ENCODE data around the gene PRRT4. TPM values are rescaled to one million over a fixed set of nuclear protein-coding genes. Genes with fewer than 3 reads are reported as not detected.
A peak's percentile ranks its signal among the peaks of the same experiment; 100 is the strongest.

PRRT4 gene
- total RNA-seq, result not detected

- ATAC-seq (peak; percentile 90), DNase-seq (ENCODE audit: low spot score) (peak; percentile 69)
These were observed at the start of gene PRRT4 for GRCh38 chr7:128361411-128362379. Gene PRRT4, minus strand, starts transcription at chr7:128361690.

DNA sequence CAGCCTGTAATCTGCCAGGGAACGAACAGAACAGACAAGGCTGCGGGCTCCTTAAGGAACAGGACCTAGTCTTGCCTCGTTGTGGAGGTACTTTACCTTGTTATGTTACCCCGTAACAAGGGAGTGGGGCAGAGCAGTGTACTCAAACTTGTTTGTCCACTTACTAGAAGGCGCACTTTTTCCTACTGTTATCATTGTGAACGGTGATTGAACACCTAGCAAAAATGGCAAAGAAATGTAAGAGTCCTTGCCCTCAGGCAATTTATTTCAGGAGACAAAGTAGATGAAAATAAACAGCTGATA is 48.9 kb upstream of the PRRT4 start:
- DNase-seq (ENCODE audit: low spot score), result no peak
- no peak for ATAC-seq

- DNase-seq (ENCODE audit: low spot score), result peak; percentile 87
- peak; percentile 95 for ATAC-seq
These were observed 48.3 kb upstream of the PRRT4 start, which contains the start of gene IMPDH1 for GRCh38 chr7:128409596-128410450. Gene IMPDH1, minus strand, starts transcription at chr7:128409982. Its CDS starts 81 bp downstream, at chr7:128409901.

GRCh38 chr7:128408709-128409595 is 47.5 kb upstream of the PRRT4 start:
- ATAC-seq (no peak), DNase-seq (ENCODE audit: low spot score) (no peak)

DNA sequence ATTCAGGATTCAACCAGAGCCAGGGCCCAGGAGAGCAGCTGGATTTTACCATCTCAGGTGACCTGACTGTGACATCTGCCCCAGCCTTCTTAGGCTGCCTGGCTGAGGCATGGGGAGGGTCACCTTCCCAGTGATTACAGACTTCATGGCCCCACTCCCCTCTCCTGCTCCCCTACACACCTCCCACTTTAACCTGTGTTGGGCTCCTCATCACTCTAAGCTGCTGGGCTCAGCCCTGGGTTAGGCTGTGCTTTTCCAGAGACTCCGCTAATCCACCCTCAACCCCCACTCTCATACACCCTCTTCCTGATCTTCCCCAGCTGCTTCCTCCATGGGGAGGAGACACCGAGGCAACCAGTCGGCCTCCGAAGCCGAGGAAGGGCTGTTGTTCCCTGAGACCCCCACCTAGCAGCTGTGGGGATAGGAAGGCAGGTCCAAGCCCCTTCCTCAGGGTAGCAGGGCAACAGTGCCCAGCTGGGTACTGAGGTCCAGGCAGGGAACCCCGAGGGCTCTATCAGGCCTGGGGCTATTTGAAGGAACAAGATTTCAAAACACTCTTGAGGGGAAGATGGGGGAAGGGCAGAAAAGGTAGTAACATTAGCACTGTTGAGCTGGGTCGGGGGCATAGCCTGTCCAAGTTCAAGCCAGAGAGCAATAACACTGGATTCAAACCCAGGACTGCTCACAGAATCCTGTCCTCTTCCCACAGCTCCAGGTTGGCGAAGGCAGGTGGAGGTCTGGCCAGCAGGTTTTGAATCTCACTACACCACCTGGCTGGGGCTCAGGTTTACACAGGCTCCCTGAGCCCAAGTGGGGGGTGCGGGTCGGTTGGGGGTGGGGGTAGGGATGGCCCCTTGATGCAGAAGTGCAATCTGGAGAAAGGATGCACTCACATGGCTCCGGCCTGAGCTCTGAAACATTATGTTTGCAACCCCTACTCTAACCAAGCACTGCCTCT is 46.5 kb upstream of the PRRT4 start:
- ATAC-seq, result no peak
- no peak for DNase-seq (ENCODE audit: low spot score)

GRCh38 chr7:128407233-128407589 is 45.7 kb upstream of the PRRT4 start:
- no peak for ATAC-seq
- DNase-seq (ENCODE audit: low spot score), result no peak

DNA sequence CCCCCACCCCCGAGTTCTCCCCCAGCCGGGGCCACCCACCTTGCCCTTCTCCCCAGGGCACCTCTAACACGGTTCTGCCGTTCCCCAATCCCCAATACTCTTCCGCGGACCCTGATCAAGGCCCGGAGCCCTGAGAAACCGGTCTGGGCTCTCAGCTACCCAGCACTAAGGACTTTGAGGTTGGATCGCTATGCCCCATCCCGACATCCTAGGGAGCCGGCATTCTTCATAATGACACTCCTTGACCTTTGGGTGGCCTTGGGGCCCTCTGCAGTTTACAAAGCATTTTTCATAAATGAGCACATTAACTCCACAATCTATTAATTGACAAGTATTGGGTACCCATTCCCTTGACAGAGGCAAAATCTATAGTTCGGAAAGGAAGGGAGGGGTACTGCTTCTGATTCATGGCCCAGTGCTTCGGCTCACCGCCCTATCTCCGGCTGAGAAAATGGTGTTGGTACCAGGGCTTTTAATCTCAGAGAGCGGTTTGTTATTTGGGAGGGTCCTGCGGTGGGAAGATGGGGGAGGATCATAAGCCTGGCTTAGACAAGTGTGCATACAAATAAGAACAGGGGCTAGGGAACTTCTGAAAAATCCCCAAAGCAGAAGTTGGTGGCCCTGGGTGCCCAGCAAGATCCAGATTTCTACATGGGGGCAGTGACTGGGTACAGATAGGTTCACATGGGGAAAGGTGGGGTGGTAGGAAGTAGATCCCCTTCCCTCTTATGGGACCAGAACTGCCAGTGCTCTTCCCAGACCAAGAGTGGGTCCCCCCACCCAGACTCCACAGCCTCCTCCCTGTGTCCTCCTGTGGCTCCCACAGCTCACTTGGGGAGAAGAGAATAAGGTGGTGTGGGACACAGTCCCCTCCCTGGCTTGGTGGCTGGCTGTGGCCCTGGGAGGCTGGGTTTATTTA is 45.1 kb upstream of the PRRT4 start:
- no peak for ATAC-seq
- no peak for DNase-seq (ENCODE audit: low spot score)

- no peak for ATAC-seq
- DNase-seq (ENCODE audit: low spot score), result no peak
These were observed 44.2 kb upstream of the PRRT4 start for GRCh38 chr7:128405471-128406313.

- DNase-seq (ENCODE audit: low spot score) (no peak), ATAC-seq (no peak)
These were observed 43.5 kb upstream of the PRRT4 start for GRCh38 chr7:128404886-128405470.

- ATAC-seq (no peak), DNase-seq (ENCODE audit: low spot score) (no peak)
These were observed 42.7 kb upstream of the PRRT4 start for GRCh38 chr7:128404143-128404681.

GRCh38 chr7:128403676-128404075 is 42.2 kb upstream of the PRRT4 start:
- no peak for ATAC-seq
- no peak for DNase-seq (ENCODE audit: low spot score)

DNA sequence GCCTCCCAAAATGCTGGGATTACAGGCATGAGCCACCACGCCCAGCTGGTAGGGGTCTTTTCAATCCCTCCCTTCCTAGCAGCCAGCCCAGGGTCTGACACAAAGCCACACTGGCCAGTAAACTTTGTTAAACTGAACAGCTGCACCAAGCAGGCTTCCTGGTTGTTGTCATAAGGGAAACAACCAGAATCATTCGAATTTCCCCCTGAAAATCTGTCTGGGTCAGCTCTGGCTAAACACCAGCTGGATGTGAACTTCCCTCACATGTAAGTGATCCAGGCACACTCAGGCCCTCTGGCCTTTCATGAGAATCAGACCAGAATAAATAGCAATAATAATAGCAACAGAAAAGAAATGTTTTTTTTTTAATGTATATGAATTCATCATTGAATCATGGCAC is 40.9 kb upstream of the PRRT4 start:
- no peak for DNase-seq (ENCODE audit: low spot score)
- ATAC-seq, result no peak

DNA sequence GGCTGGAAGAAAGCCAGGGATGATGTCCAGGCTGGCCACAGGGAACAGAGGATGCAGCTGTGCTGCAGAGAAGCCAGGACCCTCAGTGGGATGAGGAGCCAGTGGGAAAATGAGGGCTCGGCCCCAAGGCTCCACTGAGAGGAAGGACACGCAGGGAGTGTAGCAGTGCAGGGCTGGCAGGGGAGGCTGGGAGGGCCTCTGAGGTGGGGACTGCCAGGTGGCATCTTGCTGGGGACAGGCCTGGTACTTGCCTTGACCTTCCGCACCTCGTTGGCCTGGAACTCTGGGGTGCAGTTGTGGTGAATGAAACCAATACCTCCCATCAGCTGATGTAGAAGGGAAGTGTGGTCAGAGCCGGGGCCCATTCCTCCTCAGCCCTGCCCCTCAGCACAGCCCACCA is 39.1 kb upstream of the PRRT4 start:
- ATAC-seq (no peak), DNase-seq (ENCODE audit: low spot score) (no peak)

- ATAC-seq (no peak), DNase-seq (ENCODE audit: low spot score) (no peak)
These were observed 38.5 kb upstream of the PRRT4 start for GRCh38 chr7:128399991-128400390.

GRCh38 chr7:128398841-128399135 is 37.3 kb upstream of the PRRT4 start:
- ATAC-seq, result peak; percentile 43
- no peak for DNase-seq (ENCODE audit: low spot score)

GRCh38 chr7:128398016-128398840 is 36.7 kb upstream of the PRRT4 start:
- peak; percentile 91 for ATAC-seq
- DNase-seq (ENCODE audit: low spot score), result no peak

Data from left lobe of liver (tissue), 2 donors.